ENCODE data around the gene NME2.
"Not testable (repeated sequence)": the region's sequence is repeated elsewhere in the genome, so short reads cannot be mapped to it uniquely, and the experiment has no call there.

The NME2 gene

DNA sequence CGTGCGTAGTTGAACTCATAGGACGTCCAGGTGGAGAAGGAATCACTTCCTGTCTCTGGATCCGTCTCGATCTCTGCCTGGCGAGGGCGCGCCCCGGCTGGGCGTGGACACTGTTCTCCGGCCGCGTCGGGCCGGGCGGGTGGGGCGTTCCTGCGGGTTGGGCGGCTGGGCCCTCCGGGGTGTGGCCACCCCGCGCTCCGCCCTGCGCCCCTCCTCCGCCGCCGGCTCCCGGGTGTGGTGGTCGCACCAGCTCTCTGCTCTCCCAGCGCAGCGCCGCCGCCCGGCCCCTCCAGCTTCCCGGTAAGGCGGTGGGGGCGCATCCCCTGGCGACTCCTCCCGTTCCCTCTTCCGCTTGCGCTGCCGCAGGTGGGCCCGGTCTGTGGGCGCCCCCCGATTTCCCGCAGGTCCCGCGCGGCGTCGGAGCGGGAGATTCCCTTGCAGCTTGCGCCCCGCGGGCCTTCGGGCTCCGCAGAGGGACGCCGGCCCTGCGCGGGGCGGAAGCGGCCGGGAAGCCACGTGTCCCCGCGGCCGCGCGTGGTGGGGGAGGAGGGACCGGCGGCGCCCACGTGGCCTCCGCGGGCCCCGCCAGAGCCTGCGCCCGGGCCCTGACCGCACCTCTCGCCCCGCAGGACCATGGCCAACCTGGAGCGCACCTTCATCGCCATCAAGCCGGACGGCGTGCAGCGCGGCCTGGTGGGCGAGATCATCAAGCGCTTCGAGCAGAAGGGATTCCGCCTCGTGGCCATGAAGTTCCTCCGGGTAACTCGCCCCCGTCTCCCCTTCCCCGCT, at the start of gene NME2:
Gene NME2 (plus strand): TSS at position 214 of the 789 bp plus-strand sequence. CDS start 420 bp downstream, at position 634.
- DNase-seq (ENCODE audit: low spot score): peak; percentile 93

DNA sequence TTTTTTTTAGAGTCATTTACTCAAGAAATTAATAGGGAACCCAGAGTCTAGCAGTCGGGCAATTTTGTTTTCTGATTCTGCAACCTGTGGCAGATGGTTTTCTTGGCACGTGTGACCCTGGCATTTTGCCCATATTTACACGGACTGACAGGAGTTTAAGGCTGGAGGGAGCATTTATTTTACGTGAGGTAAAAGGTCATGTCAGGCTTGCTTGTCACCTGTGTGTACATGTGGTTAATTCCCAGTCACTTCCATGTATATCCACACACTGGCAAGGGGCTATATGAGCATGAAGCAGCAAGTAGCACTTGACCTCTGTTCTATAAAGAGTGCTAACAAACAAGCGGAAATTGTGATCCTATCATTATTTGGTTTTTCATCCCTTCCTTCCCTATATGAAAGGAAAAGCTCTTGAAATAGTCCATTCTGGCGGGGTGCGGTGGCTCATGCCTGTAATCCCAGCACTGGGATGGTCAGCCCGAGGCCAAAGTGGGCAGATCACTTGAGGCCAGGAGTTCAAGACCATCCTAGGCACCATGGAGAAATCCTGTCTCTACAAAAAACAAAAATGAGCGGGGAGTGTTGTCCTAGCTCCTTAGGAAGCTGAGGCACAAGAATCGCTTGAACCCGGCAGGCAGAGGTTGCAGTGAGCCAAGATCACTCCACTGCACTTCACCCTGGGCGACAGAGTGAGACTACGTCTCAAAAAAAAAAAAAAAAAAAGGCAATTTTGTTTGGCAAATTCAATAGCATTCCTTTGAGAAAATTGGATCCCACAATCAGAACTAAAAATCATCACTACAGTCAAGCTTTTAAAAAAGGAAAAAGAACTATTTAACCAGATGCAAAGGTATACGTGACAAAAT, 47.6 kb upstream of the NME2 start:
- peak; percentile 25 for DNase-seq (ENCODE audit: low spot score)

DNA sequence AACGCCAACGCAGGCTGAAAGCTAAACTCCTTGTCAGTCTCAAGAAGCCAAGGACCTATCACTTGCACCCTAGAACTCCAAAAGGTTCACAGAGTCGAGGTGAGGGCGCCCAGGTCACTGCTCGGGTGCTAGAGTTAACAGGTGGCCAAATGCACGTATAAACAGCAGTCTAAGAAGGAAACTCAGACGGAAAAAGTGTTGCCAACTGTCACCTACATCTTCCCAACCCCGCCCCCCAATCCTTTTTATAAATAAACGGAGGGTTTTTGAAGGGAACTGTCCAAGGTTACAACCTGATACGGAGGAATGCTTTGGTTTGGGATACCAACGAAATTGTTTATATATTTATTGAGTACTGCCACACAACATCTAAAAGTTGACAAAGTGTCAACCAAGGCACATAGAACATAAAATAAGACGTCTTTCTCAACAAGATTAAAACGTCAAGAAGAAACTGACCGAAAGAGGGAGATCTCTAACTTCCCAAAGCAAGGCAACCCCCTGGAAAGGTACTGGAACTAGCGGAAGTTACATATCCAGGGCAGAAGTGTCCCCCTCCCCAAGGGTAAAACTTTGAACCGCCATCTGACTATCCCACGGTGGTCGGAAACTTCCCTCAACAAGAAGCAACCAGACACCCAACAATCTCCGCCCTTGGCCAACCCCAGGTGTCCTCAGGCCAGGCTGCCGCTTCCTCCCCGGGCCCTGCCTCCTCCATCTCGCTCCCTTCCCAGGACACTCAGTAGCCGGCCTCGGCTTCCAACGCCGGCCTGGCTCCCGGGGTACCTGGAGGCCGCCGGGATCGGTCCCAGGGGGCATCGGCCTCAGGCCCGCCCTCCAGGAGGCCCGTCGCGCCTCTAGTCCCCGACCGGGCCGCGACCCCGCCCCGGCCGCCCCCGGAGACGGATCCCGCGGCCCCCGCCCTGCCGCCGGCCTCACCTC, 46.5 kb upstream of the NME2 start:
- DNase-seq (ENCODE audit: low spot score): peak; percentile 40

DNA sequence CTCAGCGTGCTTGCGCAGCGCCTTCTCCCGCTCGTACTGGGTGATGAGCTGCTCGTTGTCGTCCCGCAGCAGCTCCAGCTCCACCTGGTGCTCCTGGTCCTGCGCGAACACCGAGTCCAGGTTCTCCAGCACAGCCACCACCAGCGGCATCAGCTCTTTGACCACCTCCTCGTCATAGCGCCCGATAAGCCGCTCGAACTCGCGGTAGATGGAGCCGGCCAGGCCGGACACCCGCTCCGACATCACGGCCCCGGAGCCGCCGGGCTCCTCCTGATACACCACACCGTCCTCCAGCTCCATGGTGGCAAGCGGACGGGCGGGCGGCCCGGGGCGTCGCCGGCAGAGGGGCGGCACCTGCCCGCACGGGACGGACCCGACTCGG, 45.9 kb upstream of the NME2 start:
- DNase-seq (ENCODE audit: low spot score): peak; percentile 57

DNA sequence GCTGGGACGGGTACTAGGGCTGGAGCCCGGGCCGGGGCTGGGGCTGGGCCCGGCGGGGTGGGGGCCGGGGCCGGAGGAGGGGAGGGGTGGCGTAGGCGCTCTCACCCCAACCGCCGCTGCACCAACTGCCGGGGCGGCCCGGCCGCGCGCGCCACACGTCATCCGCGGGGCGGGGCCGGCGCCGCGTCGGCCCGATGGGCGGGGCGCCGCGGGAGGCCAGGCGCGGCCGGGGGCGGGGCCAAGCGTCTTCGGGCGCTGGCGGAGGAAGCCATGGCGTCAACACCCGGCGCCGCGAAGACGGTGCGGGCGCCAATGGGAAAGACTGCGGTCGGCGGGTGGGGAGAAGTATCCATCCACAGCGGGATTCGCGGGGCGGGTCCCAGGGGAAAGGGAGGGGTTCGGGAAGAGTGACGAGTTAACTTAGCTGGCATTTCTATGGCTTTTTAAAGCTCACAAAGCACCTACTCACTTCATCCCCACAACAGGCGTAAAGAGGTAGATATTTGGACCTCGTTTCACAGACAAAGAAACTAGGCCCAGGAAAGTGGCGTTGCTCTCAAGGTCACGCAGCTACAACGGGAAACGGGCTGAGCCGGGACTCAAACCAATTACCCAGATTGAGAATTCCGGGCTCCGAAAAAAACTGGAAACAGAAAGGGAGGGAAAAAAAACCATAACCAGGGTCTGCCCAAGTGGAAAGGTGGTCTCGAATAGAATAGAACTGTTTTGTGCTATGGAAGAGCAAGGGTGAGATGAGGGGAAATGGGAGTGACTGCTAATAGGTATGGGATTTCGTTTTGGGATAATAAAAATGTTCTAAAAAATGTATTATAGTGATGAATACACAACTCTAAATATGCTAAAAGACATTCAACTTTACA, 45.2 kb upstream of the NME2 start, which contains the start of gene SPAG9:
Gene SPAG9 (minus strand): TSS at position 130 of the 881 bp plus-strand sequence. CDS start 212 bp downstream, outside the sequence.
- DNase-seq (ENCODE audit: low spot score): peak; percentile 98

DNA sequence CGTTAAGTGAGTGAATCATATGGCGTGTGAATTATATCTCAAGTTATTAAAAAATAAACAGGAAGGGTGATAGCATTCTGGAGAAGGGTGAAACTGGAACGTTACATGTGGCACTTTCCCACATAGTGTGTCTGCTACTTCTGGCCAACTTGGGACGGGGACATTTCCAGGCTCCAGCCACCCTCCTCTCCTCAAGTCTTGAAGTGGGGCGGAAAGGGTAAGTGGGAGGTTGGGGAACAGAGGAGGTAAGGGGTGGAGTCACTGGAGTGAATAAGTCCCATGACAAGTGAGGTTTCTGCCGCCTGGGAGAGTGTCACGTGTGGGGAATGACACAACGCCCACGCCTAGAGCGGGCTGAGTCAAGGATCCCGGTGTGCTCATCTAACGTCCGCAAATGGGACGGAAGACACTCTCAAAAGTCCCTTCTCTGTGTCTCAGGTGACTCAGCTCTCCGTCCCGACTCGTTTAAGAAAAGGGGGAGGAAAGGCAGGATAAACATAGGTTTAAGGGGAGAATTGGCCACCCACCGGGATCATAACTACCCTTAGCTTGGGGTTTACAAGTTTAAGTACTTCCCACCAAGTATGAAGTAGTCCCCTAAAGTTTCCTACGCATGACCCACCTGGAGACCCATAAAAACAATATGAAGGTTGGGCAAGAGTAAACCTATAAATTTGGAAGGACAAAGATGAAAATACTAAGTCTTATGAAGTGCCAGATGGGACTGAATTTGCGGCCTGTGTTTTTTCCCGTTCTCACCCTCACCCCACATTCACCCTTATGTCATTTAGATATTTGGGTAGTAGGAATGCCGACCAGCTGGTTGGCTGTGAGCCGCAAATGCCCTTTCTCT, 44.4 kb upstream of the NME2 start:
- DNase-seq (ENCODE audit: low spot score): peak; percentile 99

DNA sequence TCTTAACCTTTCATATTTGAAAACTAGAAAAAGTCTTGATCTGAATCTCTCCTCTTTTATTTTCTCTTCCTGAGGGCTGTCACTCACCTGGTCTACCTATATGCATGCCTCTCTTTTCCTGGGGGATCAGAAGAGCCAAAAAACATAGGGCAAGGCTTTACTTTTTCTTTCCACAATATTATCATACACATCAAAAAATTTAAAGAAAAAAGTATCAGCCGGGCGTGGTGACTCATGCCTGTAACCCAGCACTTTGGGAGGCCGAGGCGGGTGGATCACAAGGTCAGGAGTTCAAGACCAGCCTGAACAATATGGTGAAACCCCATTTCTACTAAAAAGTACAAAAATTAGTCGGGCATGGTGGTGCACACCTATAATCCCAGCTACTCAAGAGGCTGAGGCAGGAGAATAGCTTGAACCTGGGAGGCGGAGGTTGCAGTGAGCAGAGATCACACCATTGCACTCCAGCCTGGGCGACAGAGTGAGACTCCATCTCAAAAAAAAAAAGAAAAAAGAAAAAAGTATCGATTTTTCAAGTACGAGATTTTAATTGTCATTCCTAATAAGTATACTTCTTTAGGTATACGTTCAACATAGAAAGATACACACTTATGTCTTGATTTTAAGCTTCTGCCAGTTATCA, 43.6 kb upstream of the NME2 start:
- not testable (repeated sequence) for DNase-seq (ENCODE audit: low spot score)

DNA sequence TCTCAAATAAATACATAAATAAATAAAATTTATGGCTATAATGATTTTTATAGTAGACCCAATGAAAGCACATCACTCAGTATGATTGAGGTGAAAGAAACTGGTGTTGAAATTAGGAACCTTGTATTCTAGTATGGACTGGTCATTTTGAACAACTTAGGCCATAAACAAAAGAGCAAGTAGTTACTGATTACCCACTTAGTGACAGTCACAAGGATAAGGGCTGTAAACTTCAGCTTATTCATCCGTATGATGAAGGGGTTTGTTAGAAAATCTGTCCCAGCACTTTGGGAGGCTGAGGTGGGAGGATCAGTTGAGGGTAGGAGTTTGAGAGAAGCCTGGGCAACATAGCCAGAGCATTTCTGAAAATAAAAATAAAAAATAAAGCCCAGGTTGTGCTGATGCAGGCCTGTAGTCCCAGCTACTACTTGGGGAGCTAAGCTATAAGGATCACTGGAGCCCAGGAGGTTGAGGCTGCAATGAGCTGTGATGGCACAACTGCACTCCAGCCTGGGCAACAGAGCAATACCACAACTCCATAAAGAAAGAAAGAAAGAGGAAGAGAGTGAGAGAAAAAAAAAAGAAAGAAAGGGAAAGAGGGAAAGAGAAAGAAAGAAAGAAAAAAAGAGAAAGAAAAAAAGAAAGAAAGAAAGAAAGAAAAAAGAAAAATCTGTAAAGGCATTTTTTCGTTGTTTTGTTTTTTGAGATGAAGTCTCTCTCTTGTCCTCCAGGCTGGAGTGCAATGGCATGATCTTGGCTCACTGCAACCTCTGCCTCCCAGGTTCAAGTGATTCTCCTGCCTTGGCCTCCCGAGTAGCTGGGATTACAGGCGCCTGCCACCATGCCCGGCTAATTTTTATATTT, 41.3 kb upstream of the NME2 start:
- peak; percentile 53 for DNase-seq (ENCODE audit: low spot score)

DNA sequence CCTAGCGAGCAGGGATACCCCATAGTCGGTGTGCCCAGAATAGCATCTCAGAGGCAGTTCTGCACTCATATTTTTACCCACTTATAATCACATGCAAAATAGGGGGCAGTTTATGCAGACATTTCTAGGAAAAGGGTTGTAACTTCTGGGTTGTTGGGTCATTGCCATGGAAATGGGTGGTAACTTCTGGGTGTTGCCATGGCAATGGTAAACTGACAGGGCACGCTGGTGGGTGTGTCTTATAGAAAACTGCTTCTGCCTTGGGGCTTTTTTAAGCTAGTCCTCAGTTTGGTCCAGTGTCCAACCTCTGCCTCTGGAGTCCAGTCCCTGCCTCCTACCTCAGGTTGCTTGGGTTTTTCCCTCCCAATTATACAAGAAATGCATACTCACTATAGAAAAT, 38.1 kb upstream of the NME2 start:
- DNase-seq (ENCODE audit: low spot score): no peak

DNA sequence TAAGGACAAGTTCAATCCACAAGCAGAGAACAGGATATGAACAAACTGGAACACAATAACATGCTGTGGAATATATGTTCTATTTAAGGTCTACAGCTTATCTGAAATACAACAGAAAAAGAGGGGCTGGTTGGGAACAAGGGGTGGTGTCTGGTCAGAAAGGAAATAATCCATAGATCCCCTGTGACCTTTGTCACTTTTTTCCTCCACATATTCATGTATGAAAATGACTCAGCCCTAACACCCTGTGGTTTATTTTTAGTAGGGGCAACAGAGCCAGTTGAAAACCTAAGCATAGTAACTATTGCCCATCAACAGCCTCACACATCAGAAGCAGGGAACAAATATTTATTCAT, 33.3 kb upstream of the NME2 start:
- peak; percentile 59 for DNase-seq (ENCODE audit: low spot score)

DNA sequence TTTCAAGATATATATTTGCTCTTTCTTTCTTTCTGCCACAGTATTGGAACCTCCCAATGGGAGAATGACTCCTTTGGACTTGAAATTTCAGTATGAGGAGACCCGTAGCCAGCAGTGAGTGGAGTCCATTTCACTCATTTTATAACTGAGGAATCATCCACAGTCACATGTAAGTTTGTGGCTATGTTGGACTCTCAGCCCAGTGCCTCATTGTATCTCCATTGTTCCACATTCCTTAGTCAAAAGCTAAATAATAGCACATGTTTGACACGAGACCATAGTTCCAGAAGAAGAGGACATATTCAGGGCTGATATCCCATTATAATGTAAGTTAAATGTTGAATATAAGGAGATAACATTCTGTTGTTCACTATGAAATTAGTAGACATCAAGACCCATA, 32.8 kb upstream of the NME2 start:
- DNase-seq (ENCODE audit: low spot score): no peak

DNA sequence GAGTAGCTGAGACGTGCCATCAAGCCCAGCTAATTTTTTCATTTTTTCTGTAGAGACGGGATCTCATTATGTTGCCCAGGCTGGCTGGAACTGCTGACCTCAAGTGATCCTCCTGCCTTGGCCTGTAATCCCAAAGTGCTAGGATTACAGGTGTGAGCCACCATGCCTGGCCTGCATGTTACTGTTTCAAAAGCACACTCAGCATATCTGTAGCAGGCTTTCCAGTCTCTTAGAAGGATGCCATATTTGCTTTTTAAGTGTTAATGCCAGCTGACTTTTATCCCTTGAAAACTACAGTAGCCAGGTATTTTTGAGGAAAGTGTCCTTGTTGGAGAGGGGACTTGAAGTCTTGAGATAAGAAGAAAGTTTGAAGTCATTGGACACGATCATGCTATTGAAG, 30.3 kb upstream of the NME2 start:
- no peak for DNase-seq (ENCODE audit: low spot score)

DNA sequence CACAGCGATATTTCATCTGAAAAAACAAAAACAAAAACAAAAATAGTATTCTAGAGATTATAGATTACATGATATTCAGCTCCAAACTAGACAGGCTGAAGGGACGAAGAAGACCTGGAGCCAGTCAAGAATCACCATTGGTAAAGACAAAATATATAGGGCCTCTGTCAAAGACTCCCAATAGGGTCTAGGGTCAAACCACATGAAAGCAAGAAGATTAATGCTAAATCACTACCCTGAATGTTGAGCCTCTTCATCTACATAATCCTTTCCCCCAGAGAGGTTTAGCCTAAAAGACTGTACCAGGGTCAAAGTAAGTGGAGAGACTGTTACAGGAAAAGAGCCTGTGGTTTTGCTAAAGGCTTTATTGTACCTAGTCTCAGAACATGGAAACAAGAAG, 23.6 kb upstream of the NME2 start:
- no peak for DNase-seq (ENCODE audit: low spot score)

DNA sequence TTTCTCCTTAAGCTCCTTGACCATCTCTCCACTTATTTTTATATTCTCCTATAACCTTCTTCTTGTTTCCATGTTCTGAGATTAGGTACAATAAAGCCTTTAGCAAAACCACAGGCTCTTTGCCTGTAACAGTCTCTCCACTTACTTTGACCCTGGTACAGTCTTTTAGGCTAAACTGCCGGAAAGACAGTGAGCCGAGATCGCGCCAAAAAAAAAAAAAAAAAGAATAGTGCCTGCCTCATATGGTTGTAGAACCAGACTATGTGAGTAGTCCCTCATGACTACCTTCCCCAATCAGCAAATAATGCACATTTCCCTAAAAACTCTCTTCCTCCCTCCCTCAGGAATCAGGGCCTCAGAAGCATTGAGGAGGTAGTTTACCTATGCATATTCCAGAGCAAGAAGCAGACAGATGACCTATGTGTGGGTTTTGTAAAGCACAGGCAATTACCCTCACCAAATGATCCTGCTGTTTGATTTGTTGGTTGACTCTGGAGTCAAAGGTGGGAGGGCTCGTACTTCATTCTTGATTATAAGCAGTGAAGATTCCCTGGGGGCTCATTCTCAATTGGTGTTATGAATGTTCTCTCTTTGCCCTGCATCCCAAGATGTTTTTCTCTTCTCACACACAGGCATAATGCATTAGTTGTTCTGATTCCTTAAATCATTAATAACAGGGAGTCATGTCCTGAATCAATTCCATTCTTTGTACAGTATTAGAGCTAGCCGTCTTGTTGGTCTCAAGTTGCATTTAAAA, 21.8 kb upstream of the NME2 start:
- no peak for DNase-seq (ENCODE audit: low spot score)

DNA sequence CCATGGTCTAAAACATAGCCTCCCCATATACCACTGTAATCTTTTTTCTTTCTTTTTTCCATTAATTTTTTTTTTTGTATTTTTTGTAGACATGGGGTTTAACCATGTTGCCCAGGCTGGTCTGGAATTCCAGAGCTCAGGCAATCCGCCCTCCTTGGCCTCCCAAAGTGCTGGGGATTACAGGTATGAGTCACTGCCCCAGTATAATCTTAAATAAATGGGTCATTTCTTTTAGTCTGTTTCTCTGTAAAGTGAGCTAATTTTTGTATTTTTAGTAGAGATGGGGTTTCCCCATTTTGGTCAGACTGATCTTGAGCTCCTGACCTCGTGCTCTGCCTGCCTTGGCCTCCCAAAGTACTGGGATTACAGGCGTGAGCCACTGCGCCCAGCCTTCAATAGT, 18.6 kb upstream of the NME2 start:
- DNase-seq (ENCODE audit: low spot score): peak; percentile 21

DNA sequence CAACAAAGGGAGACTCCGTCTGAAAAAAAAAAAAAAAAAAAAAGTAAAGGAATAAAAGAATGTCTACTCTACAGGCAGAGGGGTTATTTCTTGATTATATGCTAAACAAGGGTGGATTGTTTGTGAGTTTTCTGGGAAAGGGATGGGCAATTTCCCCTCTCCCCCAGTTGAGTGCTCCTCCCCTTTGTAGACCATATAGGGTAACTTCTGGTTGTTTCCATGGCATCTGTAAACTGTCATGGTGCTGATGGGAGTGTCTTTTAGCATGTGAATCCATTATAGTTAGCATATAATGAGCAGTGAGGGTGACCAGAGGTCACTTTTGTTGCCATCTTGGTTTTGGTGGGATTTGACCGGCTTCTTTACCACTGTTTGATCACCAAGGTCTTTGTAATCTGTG, 17.0 kb upstream of the NME2 start:
- DNase-seq (ENCODE audit: low spot score): no peak

DNA sequence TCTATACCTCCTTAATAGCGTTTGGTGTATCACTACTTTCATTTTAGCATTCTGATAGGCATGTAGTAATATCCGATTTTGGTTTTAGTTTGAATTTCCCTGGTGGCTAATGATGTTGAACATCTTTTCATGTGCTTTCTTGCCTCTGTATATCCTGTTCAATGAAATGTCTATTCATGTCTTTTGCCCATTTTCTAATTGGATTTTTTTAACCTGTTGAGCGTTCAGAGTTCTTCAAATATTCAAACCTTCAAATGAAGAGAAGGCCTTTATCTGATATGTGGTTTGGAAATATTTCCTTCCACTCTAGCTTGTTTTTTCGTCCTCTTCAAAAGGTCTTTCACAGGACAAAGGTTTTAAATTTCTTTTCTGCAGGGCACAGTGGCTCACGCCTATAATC, 15.3 kb upstream of the NME2 start:
- no peak for DNase-seq (ENCODE audit: low spot score)

DNA sequence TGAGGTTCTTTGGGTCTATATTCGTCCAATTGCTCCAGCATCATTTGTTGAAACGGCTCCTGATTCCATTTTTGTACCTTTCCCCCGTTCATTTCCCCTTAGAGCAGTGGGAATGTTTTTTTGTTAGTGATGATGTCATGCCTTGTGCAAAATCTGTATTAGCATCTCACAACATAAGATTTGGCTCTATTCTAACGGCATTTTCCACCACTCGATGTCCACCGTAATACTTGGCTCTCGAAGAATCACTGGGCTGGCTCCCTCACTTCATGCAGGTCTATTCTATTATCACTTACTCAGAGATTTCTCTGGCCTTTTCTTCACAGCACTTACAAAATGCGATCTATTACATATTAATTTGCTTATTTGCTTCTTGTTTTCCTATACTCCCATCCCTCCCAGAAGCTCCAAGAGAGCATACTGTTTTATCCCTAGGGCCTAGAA, 13.4 kb upstream of the NME2 start:
- DNase-seq (ENCODE audit: low spot score): no peak

Data from kidney tubule cell (primary cell).